NCI-H128 (cell line): Measurements from ENCODE around the gene MCF2L.
"Not testable (repeated sequence)": the region's sequence is repeated elsewhere in the genome, so short reads cannot be mapped to it uniquely, and the experiment has no call there.

ENCODE experiments used
- DNase-seq: peaks from one replicate; lab custom pipeline; 2025; ENCODE audit not compliant: unreplicated experiment; lab: John Stamatoyannopoulos, UW

The MCF2L gene

DNA sequence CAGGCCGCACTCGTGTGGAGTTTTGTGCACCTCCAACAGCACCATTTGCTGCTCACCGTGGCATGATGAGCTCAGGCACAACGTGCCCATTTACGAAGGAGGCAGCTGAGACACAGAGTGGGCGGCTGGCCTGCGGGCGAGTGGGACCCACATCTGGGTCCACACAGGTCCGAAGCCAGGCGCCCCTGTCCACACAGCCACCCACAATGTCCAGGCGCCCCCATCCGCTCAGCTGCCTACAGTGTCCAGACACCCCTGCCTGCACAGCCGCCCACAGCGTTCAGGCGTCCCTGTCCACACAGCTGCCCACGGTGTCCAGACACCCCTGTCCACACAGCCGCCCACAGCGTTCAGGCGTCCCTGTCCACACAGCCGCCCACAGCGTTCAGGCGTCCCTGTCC lies 94.1 kb downstream of the MCF2L start:
- DNase-seq: no peak

DNA sequence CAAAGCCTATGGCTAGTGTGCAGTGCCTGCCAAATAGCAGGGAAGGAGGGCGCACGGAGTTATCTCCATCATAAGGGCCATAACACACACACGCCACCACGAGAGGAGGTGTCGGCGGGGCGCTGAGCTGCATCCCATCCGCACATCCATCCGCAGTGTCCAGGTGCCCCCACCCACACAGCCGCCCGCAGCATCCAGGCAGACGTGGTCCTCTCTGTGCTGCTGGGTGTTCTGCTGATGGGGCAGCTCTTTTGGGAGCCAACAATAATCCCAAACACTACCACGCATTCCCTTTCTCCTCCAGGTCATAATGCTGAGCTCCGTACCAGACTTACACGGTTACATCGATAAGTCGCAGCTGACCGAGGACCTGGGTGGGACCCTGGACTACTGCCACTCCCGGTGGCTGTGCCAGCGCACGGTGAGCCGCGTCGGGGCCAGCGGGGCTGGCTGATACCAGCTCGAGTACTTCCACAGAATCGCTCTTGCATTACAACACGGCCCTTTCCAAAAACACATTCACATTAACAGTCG lies 95.1 kb downstream of the MCF2L start:
- no peak for DNase-seq

DNA sequence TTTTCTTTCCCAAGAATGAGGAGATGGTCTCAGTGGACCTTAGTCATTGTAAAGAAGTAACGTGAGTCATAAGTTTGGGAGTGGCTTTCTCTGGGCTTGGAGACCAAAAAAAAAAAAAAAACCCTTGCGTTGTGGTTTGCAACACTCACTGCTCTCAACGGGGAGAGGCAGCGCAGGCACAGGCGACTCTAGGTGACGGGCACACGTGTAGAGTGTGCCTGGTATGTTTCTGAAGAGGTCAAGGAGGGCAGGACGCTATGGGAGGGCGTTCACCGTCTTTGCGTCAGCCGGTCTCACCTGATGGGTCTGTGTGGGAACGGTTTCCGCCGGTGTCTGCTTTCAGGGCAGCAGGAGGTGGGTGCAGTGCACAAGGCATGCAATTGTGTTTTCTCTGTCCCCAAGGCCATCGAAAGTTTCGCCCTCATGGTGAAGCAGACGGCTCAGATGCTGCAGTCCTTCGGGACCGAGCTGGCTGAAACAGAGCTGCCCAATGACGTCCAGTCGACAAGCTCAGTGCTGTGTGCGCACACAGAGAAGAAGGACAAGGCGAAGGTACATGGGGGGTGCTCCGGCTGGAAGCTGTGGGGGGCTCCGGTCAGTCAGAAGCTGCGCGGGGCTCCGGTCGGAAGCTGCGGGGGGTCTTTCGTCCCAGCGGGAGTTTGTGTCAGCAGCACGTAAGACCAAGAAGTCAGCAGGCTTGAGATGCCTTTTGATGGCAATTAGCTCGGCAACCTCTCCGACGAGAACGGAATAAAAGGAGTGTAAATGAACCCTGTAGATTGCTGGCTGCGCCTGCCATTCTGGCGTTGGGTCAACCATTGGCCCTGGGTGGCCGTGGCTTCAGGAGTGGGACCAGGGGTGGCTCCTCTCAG lies 95.8 kb downstream of the MCF2L start:
- DNase-seq: no peak

- DNase-seq: no peak
Measured at GRCh38 chr13:113065406-113066141, 96.6 kb downstream of the MCF2L start.

DNA sequence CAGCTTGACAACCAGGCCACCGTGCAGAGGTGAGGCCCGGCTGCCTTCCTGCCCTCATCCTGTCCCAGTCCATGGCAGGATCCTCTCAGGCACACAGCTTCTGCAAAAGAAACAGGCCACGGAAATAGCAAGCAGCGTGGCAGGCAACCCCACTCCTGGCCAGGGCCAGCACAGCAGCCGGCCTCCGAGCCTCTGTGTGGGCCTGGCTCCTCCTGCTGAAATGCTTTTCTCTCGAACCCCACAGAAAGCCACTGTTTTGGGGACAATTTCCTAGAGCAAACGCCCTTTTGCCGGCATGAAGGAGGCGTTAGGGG lies 97.1 kb downstream of the MCF2L start:
- DNase-seq: no peak

GRCh38 chr13:113066746-113067145 lies 97.7 kb downstream of the MCF2L start:
- no peak for DNase-seq

GRCh38 chr13:113069861-113070805 lies 101.1 kb downstream of the MCF2L start:
- DNase-seq: no peak

DNA sequence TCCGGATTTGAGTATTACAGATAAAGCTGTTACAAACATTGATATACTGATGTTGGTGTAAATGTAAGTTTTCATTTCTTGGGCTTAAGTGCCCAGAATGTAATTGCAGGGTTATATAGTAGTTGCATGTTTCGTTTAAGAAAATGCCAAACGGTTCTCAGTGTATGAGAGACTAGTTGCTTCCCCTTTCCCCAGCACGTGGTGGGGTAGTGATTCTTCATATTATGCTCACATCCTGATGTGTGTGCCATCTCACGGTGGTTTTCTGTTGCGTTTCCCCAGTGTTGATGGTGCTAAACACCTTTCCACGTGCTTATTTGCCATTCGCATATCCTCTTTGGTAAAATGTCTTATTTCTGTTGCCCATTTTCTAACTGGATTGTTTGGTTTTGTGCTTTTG lies 101.8 kb downstream of the MCF2L start:
- no peak for DNase-seq

GRCh38 chr13:113072376-113072775 lies 103.4 kb downstream of the MCF2L start:
- no peak for DNase-seq

DNA sequence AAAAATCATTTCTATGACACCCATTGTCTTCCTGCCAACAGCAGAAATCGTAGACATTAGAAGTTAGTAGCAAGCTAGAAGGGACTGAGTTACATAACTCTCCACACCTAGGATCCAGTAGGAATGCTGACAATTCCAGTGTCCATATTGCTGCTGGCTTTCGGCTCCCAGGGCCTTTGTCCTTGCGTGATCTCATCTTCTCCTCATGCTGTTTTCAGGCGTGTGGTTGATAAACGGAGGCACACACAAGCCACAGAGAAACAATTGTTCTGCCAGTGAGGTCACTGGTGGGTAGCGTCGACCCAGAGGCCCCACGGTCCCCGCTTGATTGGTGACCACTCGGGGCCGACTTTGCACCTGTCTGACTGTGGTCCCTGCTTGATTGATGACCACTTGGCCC lies 104.9 kb downstream of the MCF2L start:
- DNase-seq: no peak

GRCh38 chr13:113074401-113074800 lies 105.4 kb downstream of the MCF2L start:
- DNase-seq: no peak

DNA sequence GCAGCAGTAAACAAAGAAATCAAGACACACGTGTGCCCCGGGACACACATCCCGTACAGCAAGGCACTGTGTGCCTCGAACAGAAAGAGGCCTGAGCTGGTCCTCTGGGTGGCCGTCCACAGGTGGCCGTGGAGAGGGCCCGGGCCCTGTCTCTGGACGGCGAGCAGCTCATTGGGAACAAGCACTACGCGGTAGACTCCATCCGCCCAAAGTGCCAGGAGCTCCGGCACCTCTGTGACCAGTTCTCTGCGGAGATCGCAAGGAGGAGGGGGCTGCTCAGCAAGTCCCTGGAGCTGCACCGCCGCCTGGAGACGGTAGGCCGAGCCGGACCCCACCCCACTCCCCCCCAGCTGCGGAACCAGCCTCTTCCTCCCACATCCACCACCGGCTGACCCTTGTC lies 105.9 kb downstream of the MCF2L start:
- DNase-seq: no peak

DNA sequence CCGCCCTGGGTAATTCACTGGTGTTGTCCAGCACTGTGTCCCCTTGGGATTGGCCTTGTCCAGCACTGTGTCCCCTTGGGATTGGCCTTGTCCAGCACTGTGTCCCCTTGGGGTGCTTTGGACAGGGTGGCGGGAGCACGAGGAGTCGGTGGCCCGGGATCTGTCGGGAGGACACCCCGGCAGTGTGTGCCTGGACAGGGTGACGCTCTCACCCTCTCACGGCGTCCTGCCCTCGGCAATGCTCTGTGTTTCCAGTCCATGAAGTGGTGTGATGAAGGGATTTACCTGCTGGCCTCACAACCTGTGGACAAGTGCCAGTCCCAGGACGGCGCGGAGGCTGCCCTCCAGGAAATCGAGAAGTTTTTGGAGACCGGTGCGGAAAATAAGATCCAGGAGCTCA lies 106.7 kb downstream of the MCF2L start:
- no peak for DNase-seq

GRCh38 chr13:113076681-113077401 lies 107.8 kb downstream of the MCF2L start:
- no peak for DNase-seq

DNA sequence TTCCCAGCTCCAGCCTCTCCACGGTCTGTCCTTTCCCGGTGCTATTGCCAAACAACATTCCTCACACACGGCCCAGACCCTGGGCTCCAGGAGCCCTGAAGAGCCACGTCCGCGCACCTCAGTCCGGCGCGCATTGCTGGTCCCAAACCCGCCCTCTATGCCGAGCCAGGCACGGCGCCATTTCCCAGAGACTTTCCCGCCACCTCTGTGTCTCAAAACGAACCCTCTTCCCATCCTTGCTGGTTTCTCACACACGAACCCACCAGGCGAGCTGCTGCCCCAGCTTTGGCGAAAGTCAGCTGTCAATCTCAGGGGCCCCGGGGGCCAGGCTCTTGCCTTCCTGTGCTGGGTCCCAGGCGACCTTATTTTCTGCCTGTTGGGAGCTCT lies 108.5 kb downstream of the MCF2L start:
- DNase-seq: no peak

DNA sequence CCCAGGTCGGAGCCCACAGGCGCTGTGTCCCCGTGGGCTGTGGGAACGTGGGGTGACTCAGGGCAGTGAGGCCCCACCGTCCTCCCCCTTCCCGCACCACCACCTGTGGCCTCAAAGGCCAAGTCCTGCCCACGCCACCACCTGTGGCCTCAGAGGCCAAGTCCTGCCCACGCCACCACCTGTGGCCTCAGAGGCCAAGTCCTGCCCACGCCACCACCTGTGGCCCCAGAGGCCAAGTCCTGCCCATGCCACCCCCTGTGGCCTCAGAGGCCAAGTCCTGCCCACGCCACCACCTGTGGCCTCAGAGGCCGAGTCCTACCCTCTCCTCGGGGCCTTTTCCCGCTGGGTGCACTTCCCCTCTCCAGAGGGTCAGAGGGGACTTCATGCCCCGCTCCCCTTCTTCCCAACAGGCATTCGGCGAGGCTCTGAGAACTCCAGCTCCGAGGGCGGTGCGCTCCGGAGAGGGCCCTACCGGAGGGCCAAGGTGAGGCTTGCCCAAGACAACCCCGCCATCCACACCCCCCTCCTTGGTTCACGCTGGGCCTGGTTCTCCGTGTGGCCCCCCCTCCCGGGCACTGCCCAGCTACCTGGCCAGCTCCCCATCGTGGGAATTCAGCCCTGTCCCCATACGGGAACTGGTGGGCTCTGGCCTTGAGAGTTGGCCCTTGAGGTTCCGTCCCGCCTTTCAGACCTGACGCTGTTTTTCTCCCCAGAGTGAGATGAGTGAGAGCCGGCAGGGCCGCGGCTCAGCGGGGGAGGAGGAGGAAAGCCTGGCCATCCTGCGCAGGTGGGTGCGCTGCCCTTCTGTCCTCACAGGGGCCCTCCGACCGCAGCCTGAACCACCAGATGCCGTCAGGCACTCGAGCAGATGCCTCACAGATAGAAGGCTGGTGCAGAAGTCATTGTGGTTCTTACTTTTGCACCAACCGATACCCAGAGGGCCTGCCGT lies 109.2 kb downstream of the MCF2L start:
- no peak for DNase-seq

- DNase-seq: no peak
Measured at GRCh38 chr13:113078902-113079780, 110.1 kb downstream of the MCF2L start.

GRCh38 chr13:113079781-113080080 lies 110.7 kb downstream of the MCF2L start:
- not testable (repeated sequence) for DNase-seq

DNA sequence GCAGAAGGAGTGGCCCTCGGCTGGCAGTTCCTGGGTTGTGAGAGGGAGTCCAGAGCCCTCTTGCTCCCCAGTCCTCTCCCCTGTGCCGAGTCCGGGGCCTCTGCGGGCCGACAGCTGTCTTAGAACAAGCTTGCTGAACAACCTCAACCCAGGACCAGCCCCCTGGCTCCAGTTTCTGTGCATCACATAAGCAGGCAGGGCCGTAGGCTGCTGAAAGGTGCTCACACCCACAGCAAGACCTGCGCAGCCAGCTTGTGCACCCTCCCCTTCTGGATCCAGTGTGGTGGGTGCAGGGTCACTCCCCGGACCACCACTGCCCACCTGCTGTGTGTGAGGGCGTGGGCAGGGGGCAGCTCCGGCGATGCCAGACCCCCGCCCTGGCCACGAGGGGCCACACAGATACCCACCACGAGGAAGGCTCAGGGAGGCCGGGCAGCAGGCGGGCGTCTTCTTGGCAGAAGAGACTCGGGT lies 111.4 kb downstream of the MCF2L start:
- DNase-seq: no peak
